DOHH2 (cell line): Measurements from ENCODE around the gene VILL.

ENCODE experiments used
- EZH2phosphoT487 ChIP-seq: fragments of 200-600 bp; sonication (generic); IDR thresholded peaks from 2 replicates; pipeline ENCODE4 v1.6.1; 2017; ENCODE audit warnings: borderline replicate concordance, mild to moderate bottlenecking, antibody characterized with exemption, low read length, moderate library complexity, mixed read lengths
- TF ChIP-seq, protein P1 (sequence below): fragments of 200-600 bp; sonication (generic); IDR thresholded peaks from one replicate; pipeline ENCODE4 v1.5.1; 2014; ENCODE audit warnings: antibody characterized with exemption, mild to moderate bottlenecking, low read depth, low read length; ENCODE audit not compliant: poor library complexity, severe bottlenecking

DNA sequence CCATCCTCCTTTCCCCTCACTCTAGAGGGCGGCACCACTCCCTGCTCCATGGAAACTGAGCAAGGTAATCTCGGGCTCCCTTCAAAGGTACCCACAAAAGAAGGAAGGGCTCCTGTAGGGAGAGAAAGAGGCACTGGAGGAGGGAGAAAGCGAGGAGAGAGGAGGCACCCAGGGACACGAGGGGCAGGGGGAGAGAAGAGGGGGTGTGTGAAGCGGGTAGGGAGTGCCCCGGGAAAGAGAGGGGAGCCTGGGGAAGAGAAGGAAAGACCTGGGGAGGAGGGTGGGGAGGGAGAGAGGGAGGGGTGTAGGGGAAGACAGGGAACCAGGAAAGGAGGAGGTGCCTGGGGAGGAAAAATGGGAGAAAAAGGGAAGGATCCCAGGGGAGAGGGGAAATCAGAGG is 523 bp downstream of the VILL start:
- TF ChIP-seq, protein P1, sequence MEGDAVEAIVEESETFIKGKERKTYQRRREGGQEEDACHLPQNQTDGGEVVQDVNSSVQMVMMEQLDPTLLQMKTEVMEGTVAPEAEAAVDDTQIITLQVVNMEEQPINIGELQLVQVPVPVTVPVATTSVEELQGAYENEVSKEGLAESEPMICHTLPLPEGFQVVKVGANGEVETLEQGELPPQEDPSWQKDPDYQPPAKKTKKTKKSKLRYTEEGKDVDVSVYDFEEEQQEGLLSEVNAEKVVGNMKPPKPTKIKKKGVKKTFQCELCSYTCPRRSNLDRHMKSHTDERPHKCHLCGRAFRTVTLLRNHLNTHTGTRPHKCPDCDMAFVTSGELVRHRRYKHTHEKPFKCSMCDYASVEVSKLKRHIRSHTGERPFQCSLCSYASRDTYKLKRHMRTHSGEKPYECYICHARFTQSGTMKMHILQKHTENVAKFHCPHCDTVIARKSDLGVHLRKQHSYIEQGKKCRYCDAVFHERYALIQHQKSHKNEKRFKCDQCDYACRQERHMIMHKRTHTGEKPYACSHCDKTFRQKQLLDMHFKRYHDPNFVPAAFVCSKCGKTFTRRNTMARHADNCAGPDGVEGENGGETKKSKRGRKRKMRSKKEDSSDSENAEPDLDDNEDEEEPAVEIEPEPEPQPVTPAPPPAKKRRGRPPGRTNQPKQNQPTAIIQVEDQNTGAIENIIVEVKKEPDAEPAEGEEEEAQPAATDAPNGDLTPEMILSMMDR: no peak
- no peak for TF ChIP-seq EZH2phosphoT487
